Measurements from ENCODE around the gene LMX1B.
A peak's percentile ranks its signal among the peaks of the same experiment; 100 is the strongest.

Gene LMX1B

DNA sequence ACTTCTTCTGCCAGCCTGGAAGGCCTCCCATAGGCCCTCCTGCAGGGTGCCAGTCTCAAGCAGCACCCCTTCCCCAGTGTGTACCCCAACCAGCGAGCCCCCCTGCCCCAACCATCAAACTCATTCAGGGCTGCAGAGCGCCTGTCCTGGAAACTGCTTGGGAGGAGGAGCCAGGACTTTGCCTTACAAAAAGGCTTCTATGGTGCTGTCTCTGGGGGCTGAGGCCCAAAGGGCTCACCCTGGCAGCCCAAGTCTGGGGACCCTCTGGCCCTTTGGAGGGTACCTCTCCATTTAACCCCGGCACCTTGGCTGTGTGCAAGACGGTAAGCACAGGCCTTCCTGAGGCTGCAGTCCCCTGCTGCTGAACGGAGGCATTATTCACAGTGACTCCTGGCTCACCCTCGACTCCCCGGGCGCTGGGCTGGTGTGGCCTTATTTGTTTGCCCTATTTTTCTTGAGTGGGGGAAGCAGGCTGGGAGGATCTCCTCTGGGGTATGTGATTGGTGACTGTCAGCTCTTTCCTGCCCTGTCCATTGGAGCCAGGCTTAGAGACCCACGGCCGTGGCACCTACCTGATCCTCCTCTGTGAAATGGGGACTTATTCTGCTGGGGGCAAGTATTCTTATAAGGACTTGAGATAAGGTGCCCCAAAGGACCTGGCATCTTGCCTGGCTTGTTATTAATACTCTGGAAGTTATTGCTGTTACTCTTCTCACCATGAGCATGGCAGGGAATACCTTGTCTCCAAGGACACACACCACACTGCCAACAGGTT is 5.8 kb downstream of the LMX1B start:
- H3K27ac Mint-ChIP-seq, result no peak overlapping the region
- no peaks in the 10 kb centered on the region for H3K9me3 Mint-ChIP-seq (ENCODE audit: low read depth)
- peaks cover 20% of the 10 kb centered on the region for H3K4me1 Mint-ChIP-seq (ENCODE audit: low read depth)
- no peak overlapping the region for H3K4me3 Mint-ChIP-seq
- no peaks in the 10 kb centered on the region for H3K36me3 Mint-ChIP-seq
- peaks cover 41% of the 10 kb centered on the region for H3K27me3 Mint-ChIP-seq

GRCh38 chr9:126620478-126620877 is 6.8 kb downstream of the LMX1B start:
- H3K4me1 Mint-ChIP-seq (ENCODE audit: low read depth), result peaks cover 22% of the 10 kb centered on the region
- H3K27ac Mint-ChIP-seq, result no peak overlapping the region
- no peaks in the 10 kb centered on the region for H3K36me3 Mint-ChIP-seq
- H3K9me3 Mint-ChIP-seq (ENCODE audit: low read depth), result no peaks in the 10 kb centered on the region
- peaks cover 40% of the 10 kb centered on the region for H3K27me3 Mint-ChIP-seq
- no peak overlapping the region for H3K4me3 Mint-ChIP-seq

DNA sequence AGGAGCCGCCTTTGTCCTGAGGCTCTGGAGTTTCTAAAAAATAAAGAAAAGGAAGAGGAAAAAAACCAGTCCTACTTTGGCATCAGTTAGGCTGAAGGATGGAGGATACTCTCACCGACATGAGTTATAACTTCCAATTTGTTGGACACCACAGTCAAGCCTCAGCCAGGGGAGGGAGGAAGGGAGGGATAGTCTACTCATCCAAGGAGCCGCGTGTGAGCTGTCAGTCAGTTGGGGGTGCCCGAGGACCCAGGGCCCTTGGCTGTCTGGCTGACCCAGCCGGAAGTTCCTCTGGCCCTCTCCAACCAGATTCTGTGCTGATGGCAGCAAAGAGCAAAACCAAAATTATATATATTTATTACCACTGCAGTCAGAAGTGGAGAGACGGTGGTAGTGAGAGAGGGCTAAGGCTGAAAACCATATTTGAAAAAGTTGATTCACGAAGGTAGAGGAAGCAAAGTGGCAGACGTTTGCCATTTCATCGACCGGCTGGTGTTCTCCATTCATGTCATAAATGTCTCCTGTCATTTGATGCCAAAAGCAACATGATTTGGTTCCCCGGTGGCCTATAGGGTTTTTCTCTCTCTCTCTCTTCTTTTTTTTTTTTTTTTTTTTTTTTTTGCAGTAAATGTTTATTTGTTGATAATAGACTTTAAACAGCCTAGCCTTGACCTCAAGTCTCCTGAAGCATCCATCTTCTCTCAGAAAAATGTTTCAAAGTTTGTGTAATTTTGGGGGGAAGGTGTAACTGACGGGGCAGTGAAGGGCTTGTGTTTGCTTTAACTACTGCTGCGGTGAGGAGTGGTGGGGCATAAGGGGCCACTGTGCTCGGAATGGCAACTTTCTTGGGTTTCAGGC is 7.6 kb downstream of the LMX1B start:
- Mint-ChIP-seq H3K27ac (no peak overlapping the region), H3K4me1 (ENCODE audit: low read depth) (peaks cover 25% of the 10 kb centered on the region), H3K27me3 (peaks cover 35% of the 10 kb centered on the region), H3K4me3 (no peak overlapping the region), H3K36me3 (no peaks in the 10 kb centered on the region), H3K9me3 (ENCODE audit: low read depth) (no peaks in the 10 kb centered on the region)

DNA sequence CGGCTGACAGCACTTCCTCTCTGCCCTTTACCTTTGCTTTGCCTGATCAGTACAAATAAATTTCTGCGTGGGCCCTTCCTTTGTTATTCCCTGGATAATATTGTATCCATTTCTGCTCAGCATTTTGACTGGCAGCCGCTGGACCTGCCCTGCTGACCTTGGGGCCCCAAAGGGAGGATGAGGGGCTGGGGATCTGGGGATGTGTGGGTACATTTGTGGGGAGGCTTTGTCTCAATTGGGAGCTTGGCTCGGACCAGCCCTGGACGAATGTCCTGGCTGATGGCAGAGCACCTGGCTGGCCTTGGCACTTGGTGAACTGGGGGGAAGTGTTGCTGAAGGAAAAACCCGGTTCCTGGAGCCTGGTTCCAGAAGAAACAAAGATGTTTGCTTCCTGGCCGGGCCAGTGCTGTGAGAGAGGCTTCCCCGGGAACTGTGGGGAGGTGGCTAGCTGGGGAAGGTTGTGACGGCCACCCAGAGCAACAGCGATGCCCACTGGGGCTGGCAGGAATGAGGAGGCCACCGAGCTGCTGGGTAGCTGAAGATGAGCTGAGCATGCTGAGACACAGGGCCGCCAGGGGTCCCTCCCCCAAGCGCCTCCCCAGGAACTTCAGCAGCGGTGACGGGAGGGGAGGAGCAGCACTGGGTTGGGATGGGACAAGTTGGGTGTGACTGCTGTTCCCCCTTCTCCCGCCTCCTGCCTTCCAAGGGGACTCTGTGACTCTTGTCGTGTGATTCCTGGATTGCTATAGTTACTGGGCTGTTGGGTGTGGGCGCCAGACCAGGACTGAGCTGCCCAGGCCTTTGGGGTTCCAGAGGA is 8.4 kb downstream of the LMX1B start:
- no peaks in the 10 kb centered on the region for H3K36me3 Mint-ChIP-seq
- H3K9me3 Mint-ChIP-seq (ENCODE audit: low read depth), result no peaks in the 10 kb centered on the region
- peaks cover 23% of the 10 kb centered on the region for H3K4me1 Mint-ChIP-seq (ENCODE audit: low read depth)
- no peak overlapping the region for H3K27ac Mint-ChIP-seq
- peaks cover 31% of the 10 kb centered on the region for H3K27me3 Mint-ChIP-seq
- no peak overlapping the region for H3K4me3 Mint-ChIP-seq

GRCh38 chr9:126623314-126623666 is 9.6 kb downstream of the LMX1B start:
- Mint-ChIP-seq H3K27ac (no peak overlapping the region), H3K4me3 (no peak overlapping the region), H3K27me3 (peaks cover 32% of the 10 kb centered on the region), H3K36me3 (no peaks in the 10 kb centered on the region), H3K4me1 (ENCODE audit: low read depth) (peaks cover 15% of the 10 kb centered on the region), H3K9me3 (ENCODE audit: low read depth) (no peaks in the 10 kb centered on the region)

GRCh38 chr9:126623667-126624478 is 10.1 kb downstream of the LMX1B start:
- Mint-ChIP-seq H3K36me3 (no peaks in the 10 kb centered on the region), H3K27ac (no peak overlapping the region), H3K4me1 (ENCODE audit: low read depth) (peaks cover 12% of the 10 kb centered on the region), H3K4me3 (no peak overlapping the region), H3K9me3 (ENCODE audit: low read depth) (no peaks in the 10 kb centered on the region), H3K27me3 (peaks cover 35% of the 10 kb centered on the region)

DNA sequence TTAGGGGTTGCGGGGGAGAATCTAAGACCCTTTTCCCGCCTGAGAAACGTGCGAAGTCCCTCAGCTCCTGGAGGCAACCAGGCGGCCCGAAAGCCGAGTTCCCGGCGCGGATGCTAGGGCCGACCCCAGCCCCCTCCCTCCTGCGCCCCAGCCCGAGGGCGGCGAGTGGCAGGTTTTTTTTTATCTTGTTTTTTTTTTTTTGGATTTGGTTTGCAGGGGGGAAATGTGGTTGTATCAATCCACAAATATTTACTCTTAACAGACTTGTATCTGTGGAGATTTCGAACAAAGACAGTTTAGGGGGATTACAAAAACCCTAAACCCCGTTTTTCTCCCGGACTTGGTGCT is 10.7 kb downstream of the LMX1B start:
- H3K9me3 Mint-ChIP-seq (ENCODE audit: low read depth), result no peaks in the 10 kb centered on the region
- H3K27me3 Mint-ChIP-seq, result peaks cover 39% of the 10 kb centered on the region
- no peaks in the 10 kb centered on the region for H3K36me3 Mint-ChIP-seq
- no peak overlapping the region for H3K4me3 Mint-ChIP-seq
- peaks cover 10% of the 10 kb centered on the region for H3K4me1 Mint-ChIP-seq (ENCODE audit: low read depth)
- H3K27ac Mint-ChIP-seq, result no peak overlapping the region

DNA sequence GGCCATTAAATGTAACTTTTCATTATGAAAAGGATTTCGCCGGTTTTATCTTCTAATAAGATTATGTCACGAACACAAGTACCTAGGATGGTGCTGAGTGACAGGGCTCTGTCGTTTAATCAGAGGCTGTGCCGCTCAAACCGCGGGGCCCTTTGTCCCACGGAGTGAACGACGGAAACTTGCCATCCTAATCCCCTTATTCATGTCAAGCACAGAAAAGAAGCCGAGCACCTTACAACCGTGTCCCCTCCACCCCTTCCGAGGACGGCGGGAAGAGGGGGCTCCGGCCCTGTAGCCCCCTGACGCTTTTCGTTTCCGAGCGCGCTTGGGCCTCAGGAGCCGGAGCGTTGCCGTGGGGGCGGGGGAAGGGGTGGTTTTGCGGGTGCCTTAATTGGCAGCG is 11.2 kb downstream of the LMX1B start:
- Mint-ChIP-seq H3K27ac (no peak overlapping the region), H3K4me3 (peak overlapping the region; percentile 74), H3K27me3 (peaks cover 42% of the 10 kb centered on the region), H3K9me3 (ENCODE audit: low read depth) (no peaks in the 10 kb centered on the region), H3K4me1 (ENCODE audit: low read depth) (peaks cover 10% of the 10 kb centered on the region), H3K36me3 (no peaks in the 10 kb centered on the region)

- Mint-ChIP-seq H3K36me3 (no peaks in the 10 kb centered on the region), H3K4me3 (peak overlapping the region; percentile 84), H3K9me3 (ENCODE audit: low read depth) (no peaks in the 10 kb centered on the region), H3K4me1 (ENCODE audit: low read depth) (peaks cover 10% of the 10 kb centered on the region), H3K27me3 (peaks cover 37% of the 10 kb centered on the region), H3K27ac (no peak overlapping the region)
These were observed 11.8 kb downstream of the LMX1B start for GRCh38 chr9:126625329-126626126.

- H3K4me3 Mint-ChIP-seq, result peak overlapping the region; percentile 84
- peaks cover 30% of the 10 kb centered on the region for H3K27me3 Mint-ChIP-seq
- H3K4me1 Mint-ChIP-seq (ENCODE audit: low read depth), result peaks cover 10% of the 10 kb centered on the region
- no peak overlapping the region for H3K27ac Mint-ChIP-seq
- no peaks in the 10 kb centered on the region for H3K9me3 Mint-ChIP-seq (ENCODE audit: low read depth)
- H3K36me3 Mint-ChIP-seq, result no peaks in the 10 kb centered on the region
These were observed 12.6 kb downstream of the LMX1B start for GRCh38 chr9:126626127-126626925.

DNA sequence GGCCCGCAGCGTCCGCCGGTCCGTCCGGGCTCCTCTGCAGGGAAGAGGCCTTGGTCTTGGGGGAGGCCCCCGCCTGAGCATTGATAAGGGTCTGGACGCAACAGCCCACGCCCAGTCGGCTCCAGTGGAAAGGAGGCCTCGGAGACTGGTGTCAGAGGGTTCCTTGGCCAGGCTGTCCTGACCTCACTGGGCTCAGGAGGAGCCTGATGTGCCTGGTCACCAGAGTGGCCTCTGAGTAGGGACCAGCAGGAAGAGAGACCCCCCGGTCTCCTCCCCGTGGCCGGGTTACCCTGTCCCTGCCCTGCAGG is 13.2 kb downstream of the LMX1B start:
- H3K4me1 Mint-ChIP-seq (ENCODE audit: low read depth), result peaks cover 10% of the 10 kb centered on the region
- no peak overlapping the region for H3K27ac Mint-ChIP-seq
- no peaks in the 10 kb centered on the region for H3K36me3 Mint-ChIP-seq
- H3K4me3 Mint-ChIP-seq, result peak overlapping the region; percentile 46
- H3K9me3 Mint-ChIP-seq (ENCODE audit: low read depth), result no peaks in the 10 kb centered on the region
- peaks cover 26% of the 10 kb centered on the region for H3K27me3 Mint-ChIP-seq

GRCh38 chr9:126628146-126628545 is 14.4 kb downstream of the LMX1B start:
- no peaks in the 10 kb centered on the region for H3K9me3 Mint-ChIP-seq (ENCODE audit: low read depth)
- H3K4me1 Mint-ChIP-seq (ENCODE audit: low read depth), result peaks cover 10% of the 10 kb centered on the region

DNA sequence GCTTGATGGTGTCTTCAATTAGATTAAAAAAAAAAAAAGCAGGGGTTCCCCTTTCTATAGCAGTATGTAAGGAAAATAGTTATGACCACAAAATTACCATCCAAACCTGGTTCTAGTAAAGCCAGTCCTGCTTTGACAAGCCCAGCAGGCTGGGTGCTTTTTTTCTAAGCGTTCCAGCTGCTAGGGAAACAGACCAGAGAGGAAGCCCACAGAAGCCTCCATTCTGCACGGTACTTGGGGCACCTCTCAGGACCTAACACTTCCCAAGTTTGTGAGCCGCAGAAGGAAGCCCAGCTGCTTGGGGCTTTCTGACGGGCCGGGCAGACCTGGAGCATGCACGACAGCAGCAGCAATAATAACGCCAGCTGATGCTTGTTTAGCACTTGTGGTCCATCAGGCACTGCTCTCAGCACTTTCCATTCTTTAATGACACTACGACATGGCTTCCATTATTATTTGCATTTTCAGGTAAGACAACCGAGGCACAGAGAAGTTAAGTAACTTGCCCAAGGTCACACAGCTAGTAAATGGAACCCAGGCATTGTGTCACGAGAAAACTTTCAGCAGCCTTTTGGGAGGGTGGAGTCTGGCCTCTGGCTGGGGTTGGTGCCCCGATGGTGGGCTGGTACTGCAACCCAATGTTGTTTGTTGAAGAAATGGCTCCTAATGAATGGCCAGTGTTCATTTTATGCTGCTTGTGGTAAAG is 15.4 kb downstream of the LMX1B start:
- H3K36me3 Mint-ChIP-seq, result no peaks in the 10 kb centered on the region
- H3K4me1 Mint-ChIP-seq (ENCODE audit: low read depth), result peaks cover 10% of the 10 kb centered on the region
- peaks cover 26% of the 10 kb centered on the region for H3K27me3 Mint-ChIP-seq
- H3K9me3 Mint-ChIP-seq (ENCODE audit: low read depth), result no peaks in the 10 kb centered on the region
- H3K27ac Mint-ChIP-seq, result no peak overlapping the region
- no peak overlapping the region for H3K4me3 Mint-ChIP-seq

More at GRCh38 chr9:126628146-126628545, 14.4 kb downstream of the LMX1B start:
- no peak overlapping the region for H3K4me3 Mint-ChIP-seq
- no peak overlapping the region for H3K27ac Mint-ChIP-seq
- no peaks in the 10 kb centered on the region for H3K36me3 Mint-ChIP-seq
- peaks cover 26% of the 10 kb centered on the region for H3K27me3 Mint-ChIP-seq

Measured in activated naive CD8-positive, alpha-beta T cell (primary cell).